Smooth muscle cell (in vitro differentiated cells): ENCODE measurements around the gene SLC6A8. TPM values are rescaled to one million over a fixed set of nuclear protein-coding genes. Genes with fewer than 3 reads are reported as not detected.

Experiments
- DNase-seq: peaks from one replicate; lab custom pipeline; 2025; ENCODE audit not compliant: unreplicated experiment; lab: John Stamatoyannopoulos, UW
- H2AFZ ChIP-seq: fragments of 200-600 bp; sonication (generic); 2 replicates; pipeline ENCODE4 v1.6.0; 2016; ENCODE audit warnings: antibody characterized with exemption, low read depth, mild to moderate bottlenecking
- H3F3A ChIP-seq: fragments of 200-600 bp; sonication (generic); 2 replicates; pipeline ENCODE4 v1.6.0; 2017; ENCODE audit warnings: antibody characterized with exemption, low read depth
- H3K27ac ChIP-seq: fragments of 200-600 bp; sonication (generic); 2 replicates; pipeline ENCODE4 v1.5.1; 2016; ENCODE audit warnings: low read depth, mild to moderate bottlenecking
- H3K27me3 ChIP-seq: fragments of 200-600 bp; sonication (generic); 2 replicates; pipeline ENCODE4 v1.6.1; 2016; ENCODE audit warnings: low read depth, mild to moderate bottlenecking
- H3K36me3 ChIP-seq: fragments of 200-600 bp; sonication (generic); 2 replicates; pipeline ENCODE4 v1.5.1; 2016; ENCODE audit warnings: low read depth
- H3K4me1 ChIP-seq: fragments of 200-600 bp; sonication (generic); 2 replicates; pipeline ENCODE4 v1.5.1; 2016; ENCODE audit warnings: low read depth
- H3K4me2 ChIP-seq: fragments of 200-600 bp; sonication (generic); 2 replicates; pipeline ENCODE4 v1.6.0; 2016; ENCODE audit warnings: mild to moderate bottlenecking
- H3K4me3 ChIP-seq: fragments of 200-600 bp; sonication (generic); 2 replicates; pipeline ENCODE4 v1.5.1; 2016; ENCODE audit warnings: mild to moderate bottlenecking
- H3K79me2 ChIP-seq: fragments of 200-600 bp; sonication (generic); 2 replicates; pipeline ENCODE4 v1.6.0; 2016; ENCODE audit warnings: low read depth, mild to moderate bottlenecking
- H3K9ac ChIP-seq: fragments of 200-600 bp; sonication (generic); 2 replicates; pipeline ENCODE4 v1.6.0; 2016; ENCODE audit warnings: low read depth
- H3K9me3 ChIP-seq: fragments of 200-600 bp; sonication (generic); replicated peaks from 2 replicates; pipeline ENCODE4 v1.5.1; 2016; ENCODE audit warnings: low read depth
- H4K20me1 ChIP-seq: fragments of 200-600 bp; sonication (generic); 2 replicates; pipeline ENCODE4 v1.6.0; 2016; ENCODE audit warnings: low read depth
- CTCF ChIP-seq: fragments of 200-600 bp; sonication (generic); IDR thresholded peaks from 2 replicates; pipeline ENCODE4 v1.5.1; 2017; ENCODE audit warnings: borderline replicate concordance, mild to moderate bottlenecking, antibody characterized with exemption; ENCODE audit not compliant: insufficient read depth, poor library complexity, severe bottlenecking
- WGBS: methylation state at CpG from one replicate; pipeline ENCODE4 v1.1.7; 2016; ENCODE audit warnings: low lambda C conversion rate; 5-methylcytosine and 5-hydroxymethylcytosine counted together
- polyA plus RNA-seq: library from polyadenylated mRNA; unstranded; fragments of >200 nt; fragmentation: Nextera tagmentation; extraction: Ambion mirVana; gene quantifications from 2 replicates; pipeline ENCODE4 v1.2.1, GENCODE V29; 2016
- total RNA-seq: library from RNA; depleted of rRNA; stranded (reverse); fragments of >200 nt; gene quantifications from 2 replicates; pipeline ENCODE4 v1.2.3, GENCODE V29; 2014

The SLC6A8 gene
- total and polyA plus RNA-seq, 2 experiments from 2014 or later: 45.2 to 98.1 TPM

- DNase-seq: no peak
- Histone ChIP-seq H3K36me3 (no peaks in the 10 kb centered on the region), H3K9me3 (no peaks in the 10 kb centered on the region), H3K4me1 (no peaks in the 10 kb centered on the region), H3K9ac (no peak overlapping the region), H2AFZ (no peak overlapping the region), H3K79me2 (no peaks in the 10 kb centered on the region), H3F3A (no peaks in the 10 kb centered on the region), H3K4me2 (no peak overlapping the region), H4K20me1 (no peaks in the 10 kb centered on the region), H3K27ac (no peak overlapping the region), H3K4me3 (no peak overlapping the region), H3K27me3 (no peaks in the 10 kb centered on the region)
- TF ChIP-seq CTCF: no peak
- WGBS: 72% methylated on average over 9 of the region's 9 CpGs
Measured at GRCh38 chrX:153735274-153735673, 47.5 kb downstream of the SLC6A8 start.

- TF ChIP-seq CTCF: no peak
- no peak overlapping the region for H3K9ac ChIP-seq
Measured at GRCh38 chrX:153736071-153736820, 48.5 kb downstream of the SLC6A8 start.

GRCh38 chrX:153736871-153737441 lies 49.2 kb downstream of the SLC6A8 start:
- TF ChIP-seq CTCF: no peak
- H3K27me3 ChIP-seq: no peaks in the 10 kb centered on the region
- no peak for DNase-seq
- no peak overlapping the region for H2AFZ ChIP-seq
- H3K4me1 ChIP-seq: no peaks in the 10 kb centered on the region
- no peak overlapping the region for H3K9ac ChIP-seq
- no peaks in the 10 kb centered on the region for H3K79me2 ChIP-seq
- H3K4me3 ChIP-seq: no peak overlapping the region
- no peaks in the 10 kb centered on the region for H3K9me3 ChIP-seq
- 89% methylated on average over 15 of the region's 15 CpGs for WGBS
- H3K4me2 ChIP-seq: no peak overlapping the region
- H3F3A ChIP-seq: no peaks in the 10 kb centered on the region
- H3K27ac ChIP-seq: no peak overlapping the region
- no peaks in the 10 kb centered on the region for H4K20me1 ChIP-seq
- no peaks in the 10 kb centered on the region for H3K36me3 ChIP-seq

More at GRCh38 chrX:153736071-153736820, 48.5 kb downstream of the SLC6A8 start:
- DNase-seq: no peak
- Histone ChIP-seq H3K9me3 (no peaks in the 10 kb centered on the region), H3K4me3 (no peak overlapping the region), H3K4me1 (no peaks in the 10 kb centered on the region), H3K36me3 (no peaks in the 10 kb centered on the region), H3K79me2 (no peaks in the 10 kb centered on the region), H4K20me1 (no peaks in the 10 kb centered on the region), H3K27ac (no peak overlapping the region), H3F3A (no peaks in the 10 kb centered on the region), H2AFZ (no peak overlapping the region), H3K4me2 (no peak overlapping the region), H3K27me3 (no peaks in the 10 kb centered on the region)
- WGBS: 89% methylated on average over 26 of the region's 30 CpGs

- 96% methylated on average over 27 of the region's 27 CpGs for WGBS
- no peaks in the 10 kb centered on the region for H3F3A ChIP-seq
Measured at GRCh38 chrX:153738056-153738605, 50.4 kb downstream of the SLC6A8 start.

More at GRCh38 chrX:153738056-153738605, 50.4 kb downstream of the SLC6A8 start:
- H3K27ac ChIP-seq: no peak overlapping the region
- H4K20me1 ChIP-seq: no peaks in the 10 kb centered on the region
- H3K9me3 ChIP-seq: no peaks in the 10 kb centered on the region
- no peaks in the 10 kb centered on the region for H3K36me3 ChIP-seq
- no peak overlapping the region for H3K9ac ChIP-seq
- H3K27me3 ChIP-seq: no peaks in the 10 kb centered on the region
- no peak overlapping the region for H2AFZ ChIP-seq
- H3K4me2 ChIP-seq: no peak overlapping the region
- no peak for DNase-seq
- TF ChIP-seq CTCF: no peak
- H3K4me1 ChIP-seq: no peaks in the 10 kb centered on the region
- H3K79me2 ChIP-seq: no peaks in the 10 kb centered on the region
- H3K4me3 ChIP-seq: no peak overlapping the region
